ENCODE results near the gene PAPOLG.

DNA sequence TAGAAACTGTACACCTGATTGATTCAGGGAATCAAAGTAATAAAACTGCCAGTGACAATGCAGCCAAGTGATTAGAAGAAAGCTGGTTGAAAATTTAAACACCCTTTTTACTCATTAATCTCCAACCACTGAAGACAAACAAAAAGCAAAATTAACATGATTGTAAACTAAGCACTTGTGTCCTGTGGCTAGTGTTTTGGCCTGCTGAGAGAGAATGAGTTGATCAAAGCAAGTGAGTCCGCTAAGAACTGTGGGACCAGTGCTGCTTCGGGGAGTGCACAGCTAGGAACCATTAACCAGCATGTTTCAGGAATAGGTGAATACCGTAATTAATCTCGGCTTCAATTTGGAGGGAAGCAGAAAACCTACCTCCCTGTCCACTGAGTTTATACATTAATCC is 13.6 kb upstream of the PAPOLG start:
- TF ChIP-seq SMC3 (conservative IDR thresholded peaks at IDR 0.05; ENCODE audit: insufficient read depth, low read depth, low read length): no peak
- TF ChIP-seq FIP1L1 (IDR thresholded peaks at IDR 0.05; ENCODE audit: low read depth, low read length, poor library complexity, severe bottlenecking): no peak
